Mononuclear cell (primary cell): ENCODE data around the gene SLC7A6OS. TPM values are rescaled to one million over a fixed set of nuclear protein-coding genes. Genes with fewer than 3 reads are reported as not detected.

ENCODE experiments used
- H3K27me3 ChIP-seq: 2 replicates; pipeline ENCODE4 v1.6.0; 2011; ENCODE audit warnings: low read length, control low read depth; ENCODE audit not compliant: insufficient read depth
- H3K4me1 ChIP-seq: 2 replicates; pipeline ENCODE4 v1.5.1; 2011; ENCODE audit warnings: mild to moderate bottlenecking, low read length, control low read depth; ENCODE audit not compliant: insufficient read depth
- H3K4me3 ChIP-seq: 2 replicates; pipeline ENCODE4 v1.5.1; 2011; ENCODE audit warnings: mild to moderate bottlenecking, low read length, moderate library complexity
- H3K9me3 ChIP-seq: 2 replicates; pipeline ENCODE4 v1.5.1; 2011; ENCODE audit warnings: low read depth, mild to moderate bottlenecking, control low read depth, low read length
- total RNA-seq: library from RNA; depleted of rRNA; stranded (reverse); fragments of >200 nt; gene quantifications from one replicate; pipeline ENCODE4 v1.2.3, GENCODE V29; 2012

Gene SLC7A6OS
- total RNA-seq, 1 donor: 32.3 TPM

DNA sequence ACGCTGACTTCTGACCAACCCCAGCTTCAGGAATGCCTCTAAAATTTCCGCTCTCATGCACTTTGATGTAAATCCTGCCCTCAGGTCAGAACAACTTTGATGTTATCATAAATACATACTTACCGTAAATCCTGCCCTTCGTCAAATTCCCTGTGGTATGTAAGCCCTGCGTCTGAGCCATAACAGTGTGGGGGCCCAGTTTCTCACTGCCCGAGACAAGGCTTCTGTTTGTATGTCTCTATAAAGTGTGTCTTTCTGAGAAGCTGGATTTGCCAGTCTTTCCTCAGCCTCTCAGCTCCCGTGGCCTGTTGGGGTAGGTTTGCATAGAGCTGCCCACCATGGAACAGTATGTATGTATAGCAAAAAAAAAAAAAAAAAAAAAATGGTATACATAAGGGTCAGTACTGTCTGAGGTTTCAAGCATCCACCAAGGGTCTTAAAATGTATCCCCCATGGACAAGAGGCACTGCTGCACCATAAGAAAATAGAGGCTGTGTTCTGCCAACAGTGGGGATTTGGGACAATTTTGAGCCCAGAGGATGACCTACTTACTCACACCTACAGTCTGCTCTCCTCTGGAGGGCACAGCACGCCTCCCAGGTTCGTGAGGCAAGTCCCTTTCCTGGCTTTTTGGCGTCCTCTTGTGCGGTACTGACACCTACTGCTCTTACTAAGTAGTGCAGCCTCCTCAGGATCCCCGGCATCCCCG, 17.6 kb upstream of the SLC7A6OS start:
- Histone ChIP-seq H3K9me3 (no peaks in the 10 kb centered on the region), H3K27me3 (no peaks in the 10 kb centered on the region), H3K4me1 (peaks cover 23% of the 10 kb centered on the region), H3K4me3 (no peak overlapping the region)

DNA sequence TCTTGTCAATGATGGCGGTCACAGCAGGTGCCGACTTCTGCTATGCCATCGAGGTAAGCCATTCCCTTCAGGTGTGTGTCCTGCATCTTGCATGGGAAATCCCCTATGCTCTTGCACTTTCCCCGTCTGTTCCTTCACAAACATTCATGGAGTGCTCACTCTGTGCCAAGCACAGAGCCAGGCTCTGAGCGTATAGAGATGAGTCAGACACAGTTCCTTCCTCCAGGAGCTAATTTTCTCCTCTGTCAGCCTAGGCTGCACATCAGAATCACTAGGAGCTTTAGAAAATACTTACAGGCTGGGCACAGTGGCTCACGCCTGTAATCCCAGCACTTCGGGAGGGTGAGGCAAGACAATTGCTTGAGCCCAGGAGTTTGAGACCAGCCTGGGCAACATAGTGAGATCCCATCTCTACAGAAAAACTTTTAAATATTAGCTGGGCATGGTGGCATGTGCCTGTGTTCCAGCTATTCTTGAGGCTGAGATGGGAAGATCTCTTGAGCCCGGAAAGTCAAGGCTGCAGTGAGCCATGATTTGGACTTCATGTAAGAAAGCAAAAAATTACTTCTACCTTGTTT, 14.1 kb upstream of the SLC7A6OS start:
- no peaks in the 10 kb centered on the region for H3K9me3 ChIP-seq
- H3K27me3 ChIP-seq: no peaks in the 10 kb centered on the region
- peaks cover 3% of the 10 kb centered on the region for H3K4me1 ChIP-seq
- no peak overlapping the region for H3K4me3 ChIP-seq

- H3K4me3 ChIP-seq: no peak overlapping the region
- no peaks in the 10 kb centered on the region for H3K27me3 ChIP-seq
- no peaks in the 10 kb centered on the region for H3K9me3 ChIP-seq
- H3K4me1 ChIP-seq: peaks cover 3% of the 10 kb centered on the region
Observed at GRCh38 chr16:68324336-68324735, 13.6 kb upstream of the SLC7A6OS start.

DNA sequence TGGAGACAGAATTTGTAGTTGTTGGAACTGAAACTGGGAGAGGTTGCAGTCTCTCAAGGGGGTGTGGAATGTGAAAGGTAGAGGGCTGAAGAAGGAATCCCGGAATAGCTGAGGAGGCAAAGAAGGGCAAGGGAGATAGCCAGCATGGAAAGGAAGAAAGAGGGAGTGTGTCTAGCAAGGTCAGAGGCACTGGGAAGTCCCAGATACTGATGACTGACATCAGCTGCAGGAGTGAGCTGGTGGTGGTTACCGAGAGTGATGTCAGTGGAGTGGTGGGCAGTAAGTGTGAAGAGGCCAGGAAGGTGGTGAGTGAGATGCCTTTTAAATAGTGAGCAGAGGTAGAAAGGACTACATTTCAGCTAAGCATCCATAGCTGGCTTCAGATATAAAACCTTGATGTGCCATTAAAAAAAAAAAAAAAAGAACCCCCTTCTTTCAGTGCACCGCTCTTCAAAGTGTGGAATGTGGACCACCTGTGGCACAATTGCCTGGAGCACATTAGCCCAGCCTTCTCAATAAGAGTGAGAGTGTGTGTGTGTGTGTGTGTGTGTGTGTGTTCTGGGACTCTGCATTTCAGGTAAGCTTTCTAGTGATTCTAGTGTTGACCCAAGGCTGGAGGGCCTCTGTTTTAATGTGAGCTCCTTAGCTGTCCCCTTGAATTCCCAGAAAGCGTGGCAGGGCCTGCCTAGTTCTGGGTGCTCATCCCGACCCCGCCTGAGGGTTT, 8.6 kb upstream of the SLC7A6OS start:
- H3K4me1 ChIP-seq: no peaks in the 10 kb centered on the region

DNA sequence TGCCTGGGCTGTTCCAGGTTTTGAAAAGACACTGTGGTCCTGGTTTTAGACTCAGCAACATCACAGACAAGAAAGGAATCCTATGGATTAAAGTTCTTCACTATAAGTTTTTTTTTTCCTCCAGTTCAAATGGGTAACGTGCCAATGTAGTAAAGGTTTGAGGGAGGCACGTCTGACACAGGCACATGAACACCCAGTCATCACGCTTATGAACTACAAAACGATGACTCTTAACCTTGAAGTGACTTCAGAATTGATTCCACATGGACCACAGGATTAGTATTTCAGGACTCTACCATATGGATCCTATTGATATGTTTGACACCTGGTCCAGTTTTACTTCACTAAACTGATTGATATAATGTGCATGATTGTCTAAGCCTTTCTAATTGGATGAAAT, 2.4 kb upstream of the SLC7A6OS start:
- Histone ChIP-seq H3K27me3 (no peaks in the 10 kb centered on the region), H3K9me3 (no peaks in the 10 kb centered on the region), H3K4me3 (no peak overlapping the region), H3K4me1 (peaks cover 36% of the 10 kb centered on the region)

More for the DNA sequence above, 8.6 kb upstream of the SLC7A6OS start:
- no peaks in the 10 kb centered on the region for H3K9me3 ChIP-seq
- no peaks in the 10 kb centered on the region for H3K27me3 ChIP-seq
- no peak overlapping the region for H3K4me3 ChIP-seq

GRCh38 chr16:68310437-68310773, 341 bp downstream of the SLC7A6OS start:
- H3K4me3 ChIP-seq: peak overlapping the region; percentile 94
- no peaks in the 10 kb centered on the region for H3K9me3 ChIP-seq
- no peaks in the 10 kb centered on the region for H3K27me3 ChIP-seq
- peaks cover 36% of the 10 kb centered on the region for H3K4me1 ChIP-seq

GRCh38 chr16:68309799-68310198, 947 bp downstream of the SLC7A6OS start:
- H3K9me3 ChIP-seq: no peaks in the 10 kb centered on the region
- H3K4me1 ChIP-seq: peaks cover 36% of the 10 kb centered on the region
- H3K27me3 ChIP-seq: no peaks in the 10 kb centered on the region
- peak overlapping the region; percentile 94 for H3K4me3 ChIP-seq

GRCh38 chr16:68306633-68307032, 4.1 kb downstream of the SLC7A6OS start:
- H3K4me1 ChIP-seq: peaks cover 32% of the 10 kb centered on the region
- H3K9me3 ChIP-seq: no peaks in the 10 kb centered on the region
- H3K27me3 ChIP-seq: no peaks in the 10 kb centered on the region
- H3K4me3 ChIP-seq: no peak overlapping the region

DNA sequence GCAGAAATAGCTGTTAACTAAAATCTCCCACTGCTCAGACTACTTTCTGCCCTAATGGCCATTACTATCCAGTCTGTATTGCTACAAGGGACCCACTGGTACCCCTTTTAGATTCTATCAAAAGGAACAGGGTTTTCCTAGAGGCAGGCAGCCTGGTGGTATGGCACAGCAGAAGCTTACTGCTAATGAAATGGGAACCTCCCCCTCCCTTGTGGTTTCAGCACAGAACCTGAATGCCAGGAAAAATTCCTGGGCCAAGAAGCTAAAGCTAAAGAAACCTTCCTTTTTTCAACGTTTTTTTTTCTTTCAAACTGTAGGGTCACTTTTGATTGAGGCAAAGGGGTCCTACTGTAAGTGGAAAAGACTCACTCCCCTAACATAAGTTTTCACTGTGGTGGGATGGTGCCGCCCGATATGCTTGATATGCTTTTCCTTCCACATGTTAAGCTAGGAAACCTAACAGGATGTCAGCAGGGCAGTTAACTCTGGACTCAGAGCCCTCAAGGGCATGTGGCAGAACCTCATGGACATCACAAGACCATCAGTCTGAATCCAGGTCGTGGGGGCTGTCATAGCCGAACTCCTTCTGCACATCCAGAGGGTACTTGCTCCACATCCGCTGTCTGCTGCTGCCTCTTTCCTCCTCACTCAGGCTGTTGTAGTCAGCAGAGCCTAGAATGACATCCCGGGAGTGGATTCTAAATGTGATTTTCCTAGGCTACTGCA, 9.8 kb downstream of the SLC7A6OS start:
- Histone ChIP-seq H3K4me3 (no peak overlapping the region), H3K9me3 (no peaks in the 10 kb centered on the region), H3K4me1 (peaks cover 11% of the 10 kb centered on the region), H3K27me3 (no peaks in the 10 kb centered on the region)

GRCh38 chr16:68299571-68300453, 10.9 kb downstream of the SLC7A6OS start:
- Histone ChIP-seq H3K9me3 (no peaks in the 10 kb centered on the region), H3K27me3 (no peaks in the 10 kb centered on the region)

DNA sequence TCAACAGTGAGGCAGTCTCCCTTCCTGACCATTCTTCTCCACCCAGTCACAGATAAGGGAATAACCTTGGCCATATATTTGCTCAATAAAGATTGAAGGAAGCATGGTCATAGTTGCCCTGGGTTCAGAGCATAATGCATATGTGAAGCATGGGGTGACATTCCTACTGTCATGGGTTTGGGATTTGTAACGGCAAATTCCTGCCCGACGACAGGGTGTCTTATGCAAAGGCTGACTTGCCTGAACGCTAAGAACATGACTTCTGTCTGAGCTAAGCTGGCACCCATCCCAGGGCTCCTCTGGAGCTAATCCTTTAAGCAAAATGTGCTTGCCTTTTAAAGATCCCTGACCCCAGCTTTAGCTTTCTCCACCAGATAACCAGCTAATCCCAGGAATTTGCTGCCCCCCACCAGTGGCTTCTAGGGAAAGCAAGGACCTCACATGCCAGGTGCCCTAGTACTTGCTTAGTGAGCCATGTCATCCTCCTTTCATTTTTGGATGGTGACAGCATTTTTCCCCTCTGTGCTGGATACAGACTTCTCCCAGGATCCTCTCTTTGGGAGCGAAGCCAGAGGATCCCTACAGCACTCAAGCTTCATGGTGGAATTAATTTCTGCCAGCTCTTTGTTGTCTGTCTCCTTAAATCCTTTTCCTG, 11.7 kb downstream of the SLC7A6OS start:
- Histone ChIP-seq H3K9me3 (no peaks in the 10 kb centered on the region), H3K4me1 (peaks cover 11% of the 10 kb centered on the region), H3K27me3 (no peaks in the 10 kb centered on the region), H3K4me3 (no peak overlapping the region)

More at GRCh38 chr16:68299571-68300453, 10.9 kb downstream of the SLC7A6OS start:
- H3K4me1 ChIP-seq: peaks cover 11% of the 10 kb centered on the region
- H3K4me3 ChIP-seq: no peak overlapping the region

DNA sequence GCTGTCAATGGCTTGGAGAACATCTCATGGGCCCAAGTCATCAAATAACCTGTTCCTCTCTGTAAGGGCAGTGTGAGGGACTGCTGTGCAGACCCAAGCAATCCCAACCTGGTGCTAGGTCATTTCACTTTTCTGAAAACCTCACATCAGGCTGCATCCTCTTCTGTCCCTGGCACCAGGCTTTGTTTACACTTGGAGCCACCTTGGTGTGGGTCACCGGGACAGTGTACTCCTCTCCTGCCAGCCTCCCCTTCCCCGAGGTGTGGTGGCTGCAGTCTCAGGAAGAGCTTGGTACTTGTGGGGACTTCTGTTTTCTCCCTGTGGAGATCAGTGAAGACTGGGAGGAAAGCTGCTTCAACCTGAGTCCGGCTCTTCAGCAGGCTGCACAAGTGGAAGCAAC, 12.4 kb downstream of the SLC7A6OS start:
- no peaks in the 10 kb centered on the region for H3K9me3 ChIP-seq
- no peaks in the 10 kb centered on the region for H3K27me3 ChIP-seq
- peaks cover 11% of the 10 kb centered on the region for H3K4me1 ChIP-seq

DNA sequence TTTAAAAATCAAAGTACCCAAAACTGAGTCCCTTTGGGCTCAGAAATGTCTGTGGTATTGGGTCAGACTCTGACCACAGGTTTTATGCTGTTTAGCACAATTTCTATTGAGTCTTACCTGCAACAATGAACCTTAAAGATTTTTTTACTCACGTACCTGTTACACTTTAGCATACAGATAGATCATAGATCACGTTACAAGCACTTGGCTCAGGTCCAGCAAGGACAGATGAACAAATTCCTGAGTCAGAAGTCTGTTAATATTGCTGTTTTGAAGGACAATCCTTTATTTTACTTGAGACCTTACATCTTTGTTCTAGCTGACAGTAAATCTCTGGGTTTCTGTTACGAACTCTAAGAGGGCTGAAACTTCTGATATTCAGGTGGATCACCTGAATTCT, 12.8 kb downstream of the SLC7A6OS start:
- Histone ChIP-seq H3K4me1 (peaks cover 11% of the 10 kb centered on the region), H3K9me3 (no peaks in the 10 kb centered on the region), H3K4me3 (no peak overlapping the region), H3K27me3 (no peaks in the 10 kb centered on the region)

More for the DNA sequence above, 12.4 kb downstream of the SLC7A6OS start:
- no peak overlapping the region for H3K4me3 ChIP-seq

DNA sequence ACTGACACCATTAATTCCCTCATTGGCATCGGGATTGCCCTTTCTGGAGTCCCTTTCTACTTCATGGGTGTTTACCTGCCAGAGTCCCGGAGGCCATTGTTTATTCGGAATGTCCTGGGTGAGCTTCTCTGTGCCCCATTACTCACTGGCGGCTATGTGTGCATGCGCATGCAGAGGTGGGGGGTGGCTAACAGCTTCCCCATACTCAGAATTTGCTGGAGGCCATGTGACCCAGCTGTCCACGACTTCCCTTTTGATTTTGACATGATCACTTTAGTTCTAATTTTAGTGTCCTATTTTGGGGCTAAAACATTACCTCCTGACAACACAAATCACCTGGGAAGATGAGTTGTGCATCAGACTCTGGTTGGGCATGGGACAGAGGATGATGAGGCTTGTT, 14.1 kb downstream of the SLC7A6OS start:
- H3K4me1 ChIP-seq: peaks cover 15% of the 10 kb centered on the region

More for the DNA sequence above, 14.1 kb downstream of the SLC7A6OS start:
- Histone ChIP-seq H3K27me3 (no peaks in the 10 kb centered on the region), H3K4me3 (no peak overlapping the region), H3K9me3 (no peaks in the 10 kb centered on the region)
